Upper lobe of right lung (tissue), 1 donor: ENCODE data around the gene CCDC50. TPM values are rescaled to one million over a fixed set of nuclear protein-coding genes. Genes with fewer than 3 reads are reported as not detected.

ENCODE experiments used
- ATAC-seq: fragments of 200-7000 bp; cut with Tn5 transposase; one replicate; pipeline ENCODE4 v1.9.1; 2020; ENCODE audit warnings: mild to moderate bottlenecking, moderate library complexity
- DNase-seq: peaks from one replicate; pipeline ENCODE4 v3.0.0-alpha.2; 2020
- H3K27ac ChIP-seq: fragments of 200-600 bp; one replicate; pipeline ENCODE4 v1.8.0; 2022
- H3K27me3 ChIP-seq: fragments of 200-600 bp; one replicate; pipeline ENCODE4 v1.8.0; 2022; ENCODE audit warnings: mild to moderate bottlenecking
- H3K36me3 ChIP-seq: fragments of 200-600 bp; one replicate; pipeline ENCODE4 v1.8.0; 2022
- H3K4me1 ChIP-seq: fragments of 200-600 bp; one replicate; pipeline ENCODE4 v1.8.0; 2022
- H3K4me3 ChIP-seq: fragments of 200-600 bp; one replicate; pipeline ENCODE4 v1.8.0; 2022; ENCODE audit warnings: mild to moderate bottlenecking
- H3K9me3 ChIP-seq: fragments of 200-600 bp; one replicate; pipeline ENCODE4 v1.8.0; 2022
- intact Hi-C: fragments of 100-400 bp; cut with DNase I; formaldehyde crosslinking; loops from one replicate; pipeline ENCODE4 v1.11.0; 2022
- total RNA-seq: library from RNA; stranded (reverse); fragmentation: NEBNext Ultra II Directional; extraction: Animal tissue kit (Norgen Biotek cat#: 25700); gene quantifications from one replicate; pipeline ENCODE4 v1.2.1, GENCODE V29; 2021
- TF ChIP-seq, protein P1 (sequence below): fragments of 200-600 bp; IDR thresholded peaks from one replicate; pipeline ENCODE4 v1.8.0; 2022; ENCODE audit warnings: antibody characterized with exemption
- donor health status: DM: no; HTN: yes; CAD: no; lungs with severe emphysema.

CCDC50 gene
- total RNA-seq, 1 donor from 2014 or later: 73.2 TPM

DNA sequence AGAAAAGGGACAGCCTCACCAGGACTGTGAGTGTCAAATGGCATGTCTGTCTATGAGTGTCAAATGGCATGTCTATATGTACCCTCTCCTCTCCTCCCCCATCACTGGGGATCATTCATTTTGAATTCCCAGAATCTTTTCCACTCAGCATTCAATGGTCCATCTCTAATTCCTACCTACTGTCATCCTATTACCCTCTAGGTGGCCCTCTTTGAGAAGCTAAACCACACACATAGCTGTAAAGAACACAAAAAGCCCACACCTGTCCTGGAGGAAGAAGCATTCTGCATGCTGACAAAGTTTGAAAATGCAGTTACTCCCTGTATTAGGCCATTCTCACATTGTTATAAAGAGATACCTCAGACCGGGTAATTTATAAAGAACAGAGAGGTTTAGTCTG is 85.5 kb downstream of the CCDC50 start:
- intact Hi-C loops: loop anchor here (10.0 kb wide), 1 partner anchor 1030 kb away; no protein-coding TSS in a partner anchor
- Histone ChIP-seq H3K27ac (no peak overlapping the region), H3K9me3 (peaks cover 6% of the 10 kb centered on the region), H3K27me3 (no peaks in the 10 kb centered on the region), H3K36me3 (no peaks in the 10 kb centered on the region), H3K4me3 (no peak overlapping the region), H3K4me1 (no peaks in the 10 kb centered on the region)
- DNase-seq: no peak
- TF ChIP-seq, protein P1, sequence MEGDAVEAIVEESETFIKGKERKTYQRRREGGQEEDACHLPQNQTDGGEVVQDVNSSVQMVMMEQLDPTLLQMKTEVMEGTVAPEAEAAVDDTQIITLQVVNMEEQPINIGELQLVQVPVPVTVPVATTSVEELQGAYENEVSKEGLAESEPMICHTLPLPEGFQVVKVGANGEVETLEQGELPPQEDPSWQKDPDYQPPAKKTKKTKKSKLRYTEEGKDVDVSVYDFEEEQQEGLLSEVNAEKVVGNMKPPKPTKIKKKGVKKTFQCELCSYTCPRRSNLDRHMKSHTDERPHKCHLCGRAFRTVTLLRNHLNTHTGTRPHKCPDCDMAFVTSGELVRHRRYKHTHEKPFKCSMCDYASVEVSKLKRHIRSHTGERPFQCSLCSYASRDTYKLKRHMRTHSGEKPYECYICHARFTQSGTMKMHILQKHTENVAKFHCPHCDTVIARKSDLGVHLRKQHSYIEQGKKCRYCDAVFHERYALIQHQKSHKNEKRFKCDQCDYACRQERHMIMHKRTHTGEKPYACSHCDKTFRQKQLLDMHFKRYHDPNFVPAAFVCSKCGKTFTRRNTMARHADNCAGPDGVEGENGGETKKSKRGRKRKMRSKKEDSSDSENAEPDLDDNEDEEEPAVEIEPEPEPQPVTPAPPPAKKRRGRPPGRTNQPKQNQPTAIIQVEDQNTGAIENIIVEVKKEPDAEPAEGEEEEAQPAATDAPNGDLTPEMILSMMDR: no peak
- ATAC-seq: no peak

DNA sequence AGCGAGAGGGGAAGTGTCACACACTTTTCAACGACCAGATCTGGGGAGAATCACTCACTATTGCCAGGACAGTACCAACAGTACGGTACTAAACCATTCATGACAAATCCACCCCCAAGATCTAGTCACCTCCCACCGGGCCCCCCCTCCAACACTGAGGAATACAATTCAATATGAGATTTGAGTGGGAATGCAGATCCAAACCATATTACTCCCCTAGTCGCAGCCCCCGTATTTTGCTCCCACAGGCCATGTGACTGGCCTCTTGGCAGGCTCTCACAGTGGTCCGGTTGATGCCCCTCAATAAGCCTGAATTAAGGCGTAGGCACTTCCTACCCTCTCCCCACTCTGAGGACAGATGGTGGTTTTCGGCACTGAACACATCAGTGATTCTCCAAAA is 86.4 kb downstream of the CCDC50 start:
- intact Hi-C loops: loop anchor here (10.0 kb wide), 1 partner anchor 1029 kb away; no protein-coding TSS in a partner anchor
- DNase-seq (no peak), ATAC-seq (no peak)
- Histone ChIP-seq H3K4me1 (no peaks in the 10 kb centered on the region), H3K4me3 (no peak overlapping the region), H3K36me3 (no peaks in the 10 kb centered on the region), H3K27ac (no peak overlapping the region), H3K27me3 (no peaks in the 10 kb centered on the region), H3K9me3 (no peaks in the 10 kb centered on the region)
- TF ChIP-seq, protein P1: no peak

DNA sequence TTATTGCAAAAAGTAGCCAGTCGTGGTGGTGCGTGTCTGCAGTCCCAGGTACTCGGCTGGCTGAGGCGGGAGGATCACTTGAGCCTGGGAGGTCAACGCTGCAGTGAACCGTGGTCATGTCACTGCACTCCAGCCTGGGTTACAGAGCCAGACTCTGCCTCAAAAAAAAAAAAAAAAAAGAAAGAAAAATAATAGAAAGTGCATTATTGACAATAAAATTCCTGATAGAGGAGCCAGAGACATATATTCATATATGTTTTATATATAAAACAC is 88.2 kb downstream of the CCDC50 start:
- no peak overlapping the region for H3K27ac ChIP-seq
- ATAC-seq (no peak), DNase-seq (no peak)
- H3K4me3 ChIP-seq: no peak overlapping the region
- TF ChIP-seq, protein P1: no peak
- no peaks in the 10 kb centered on the region for H3K9me3 ChIP-seq
- no peaks in the 10 kb centered on the region for H3K4me1 ChIP-seq
- H3K36me3 ChIP-seq: no peaks in the 10 kb centered on the region
- intact Hi-C loops: loop anchor here (10.0 kb wide), 1 partner anchor 1027 kb away; no protein-coding TSS in a partner anchor
- no peaks in the 10 kb centered on the region for H3K27me3 ChIP-seq

DNA sequence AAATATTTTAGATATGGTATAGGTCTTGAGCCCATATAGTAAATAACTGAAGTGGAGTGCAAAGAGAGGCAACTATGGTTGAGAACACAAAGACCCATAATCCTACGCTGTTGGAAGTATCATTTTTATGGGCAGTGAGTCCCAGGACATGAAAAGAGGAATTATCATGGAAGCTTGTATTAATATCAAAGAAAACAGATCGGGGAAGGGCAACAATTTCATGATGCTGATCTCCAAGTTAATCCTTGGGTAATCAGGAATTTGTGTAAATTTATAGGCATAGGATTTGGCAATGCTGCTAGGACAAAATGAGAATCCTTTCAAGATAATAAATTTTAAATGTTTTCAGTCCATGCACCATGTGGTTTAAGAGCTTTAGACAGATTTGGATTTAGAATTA is 91.6 kb downstream of the CCDC50 start:
- intact Hi-C loops: no loop called here
- no peak for DNase-seq
- no peaks in the 10 kb centered on the region for H3K4me1 ChIP-seq

DNA sequence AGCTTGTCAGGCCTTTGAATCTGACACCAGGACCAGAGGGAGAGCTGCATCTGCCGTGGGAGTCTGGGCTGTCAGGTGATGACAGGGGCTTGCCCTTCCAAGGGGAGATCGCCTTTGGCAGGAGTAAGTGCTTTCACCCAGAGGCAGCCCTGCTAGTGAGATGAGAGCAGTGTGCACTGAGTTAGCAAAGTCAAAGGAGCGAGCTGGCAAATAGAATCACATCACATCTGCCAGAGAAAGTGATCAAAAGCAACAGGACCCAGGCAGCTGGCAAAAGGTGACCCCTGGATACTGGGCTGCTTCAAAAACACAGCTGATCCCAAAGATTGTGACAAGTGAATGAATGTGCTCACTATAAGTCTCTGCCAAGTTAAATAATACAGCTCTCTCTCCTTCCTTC is 95.7 kb downstream of the CCDC50 start:
- ATAC-seq (no peak), DNase-seq (no peak)
- intact Hi-C loops: no loop called here
- H3K36me3 ChIP-seq: no peaks in the 10 kb centered on the region
- H3K4me3 ChIP-seq: no peak overlapping the region
- peaks cover 5% of the 10 kb centered on the region for H3K27me3 ChIP-seq
- H3K9me3 ChIP-seq: no peaks in the 10 kb centered on the region
- TF ChIP-seq, protein P1: no peak
- no peaks in the 10 kb centered on the region for H3K4me1 ChIP-seq
- H3K27ac ChIP-seq: no peak overlapping the region

More for the DNA sequence above, 91.6 kb downstream of the CCDC50 start:
- no peaks in the 10 kb centered on the region for H3K9me3 ChIP-seq
- no peaks in the 10 kb centered on the region for H3K27me3 ChIP-seq
- ATAC-seq: no peak
- TF ChIP-seq, protein P1: no peak
- H3K4me3 ChIP-seq: no peak overlapping the region
- H3K27ac ChIP-seq: no peak overlapping the region
- H3K36me3 ChIP-seq: no peaks in the 10 kb centered on the region

DNA sequence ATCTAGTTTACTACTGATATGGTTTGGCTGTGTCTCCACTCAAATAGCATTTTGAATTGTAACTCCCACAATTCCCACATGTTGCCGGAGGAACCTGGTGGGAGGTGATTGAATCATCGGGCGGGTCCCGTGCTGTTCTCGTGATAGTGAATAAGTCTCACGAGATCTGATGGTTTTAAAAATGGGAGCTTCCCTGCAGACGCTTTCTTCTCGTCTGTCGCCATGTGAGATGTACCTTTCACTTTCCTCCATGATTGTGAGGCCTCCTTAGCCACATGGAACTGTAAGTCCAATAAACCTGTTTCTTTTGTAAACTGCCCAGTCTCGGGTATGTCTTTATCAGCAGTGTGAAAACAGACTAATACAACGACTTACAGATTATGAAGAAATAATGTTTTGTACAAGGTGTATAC is 96.1 kb downstream of the CCDC50 start:
- ATAC-seq (no peak), DNase-seq (no peak)
- H3K36me3 ChIP-seq: no peaks in the 10 kb centered on the region
- H3K4me3 ChIP-seq: no peak overlapping the region
- H3K27ac ChIP-seq: no peak overlapping the region
- H3K9me3 ChIP-seq: no peaks in the 10 kb centered on the region
- peaks cover 5% of the 10 kb centered on the region for H3K27me3 ChIP-seq
- TF ChIP-seq, protein P1: no peak
- intact Hi-C loops: no loop called here
- H3K4me1 ChIP-seq: no peaks in the 10 kb centered on the region
